ENCODE measurements around the gene NUBP2.
"Not testable (repeated sequence)": the region's sequence is repeated elsewhere in the genome, so short reads cannot be mapped to it uniquely, and the experiment has no call there.

NUBP2 gene

GRCh38 chr16:1794221-1794871 lies 11.6 kb downstream of the NUBP2 start:
- WGBS, 2 experiments (ENCODE audit: insufficient coverage in 2 of 2) = 80 to 90% methylated on average over 10 to 15 of the region's 18 CpGs
- Histone ChIP-seq H3K4me3 (ENCODE audit: extremely low read depth, insufficient read depth, low read length, poor library complexity, severe bottlenecking) (no peak overlapping the region), H3K27ac (ENCODE audit: low read depth, low read length, severe bottlenecking) (no peak overlapping the region), H3K4me1 (ENCODE audit: control insufficient read depth, insufficient read depth, low read length, poor library complexity, severe bottlenecking) (no peaks in the 10 kb centered on the region), H3K36me3 (ENCODE audit: control insufficient read depth, insufficient read depth, low read length) (peaks cover 8% of the 10 kb centered on the region), H3K9me3 (ENCODE audit: control insufficient read depth, low read length) (peaks cover 4% of the 10 kb centered on the region)

DNA sequence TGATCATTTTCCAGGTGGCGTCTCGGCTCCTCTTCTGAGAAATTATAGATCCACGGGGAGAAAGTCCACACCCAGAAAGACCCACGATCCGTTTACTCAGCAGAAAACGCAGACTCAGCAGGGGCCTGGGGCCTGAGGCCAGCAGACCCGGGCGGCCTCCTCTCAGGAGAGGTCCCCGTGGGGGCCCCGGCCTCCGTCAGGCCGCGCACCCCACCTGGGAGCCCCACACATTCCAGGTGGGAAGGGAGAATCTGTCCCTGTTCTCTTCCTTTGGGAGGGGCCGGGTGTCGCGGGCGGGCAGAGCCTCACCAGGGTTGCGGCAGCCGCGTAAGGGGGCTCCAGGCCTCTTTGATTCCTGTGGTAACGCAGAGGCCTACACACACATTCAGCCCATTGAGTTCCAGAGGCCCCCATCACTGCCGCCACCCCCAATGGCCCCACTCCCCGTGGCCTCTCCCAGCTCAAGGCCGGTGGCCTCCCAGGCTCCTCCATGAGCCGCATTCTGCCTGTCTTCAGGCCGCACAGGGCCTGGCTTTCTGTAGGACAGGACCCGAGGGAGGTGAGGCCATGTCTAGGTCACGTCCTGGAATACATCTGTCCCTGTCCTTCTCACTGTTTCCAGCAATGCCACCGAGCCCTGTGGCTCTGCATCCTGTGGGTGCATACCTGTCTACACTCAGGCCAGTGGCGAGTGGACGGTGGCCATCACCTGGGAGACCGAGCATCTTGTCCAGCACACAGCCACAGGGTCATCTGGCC lies 12.3 kb downstream of the NUBP2 start:
- 90 to 96% methylated on average over 25 to 28 of the region's 32 CpGs for WGBS, 2 experiments (ENCODE audit: insufficient coverage in 2 of 2)
- Histone ChIP-seq H3K4me3 (ENCODE audit: extremely low read depth, insufficient read depth, low read length, poor library complexity, severe bottlenecking) (no peak overlapping the region), H3K27ac (ENCODE audit: low read depth, low read length, severe bottlenecking) (no peak overlapping the region), H3K36me3 (ENCODE audit: control insufficient read depth, insufficient read depth, low read length) (peaks cover 2% of the 10 kb centered on the region), H3K4me1 (ENCODE audit: control insufficient read depth, insufficient read depth, low read length, poor library complexity, severe bottlenecking) (no peaks in the 10 kb centered on the region), H3K9me3 (ENCODE audit: control insufficient read depth, low read length) (peaks cover 4% of the 10 kb centered on the region)

DNA sequence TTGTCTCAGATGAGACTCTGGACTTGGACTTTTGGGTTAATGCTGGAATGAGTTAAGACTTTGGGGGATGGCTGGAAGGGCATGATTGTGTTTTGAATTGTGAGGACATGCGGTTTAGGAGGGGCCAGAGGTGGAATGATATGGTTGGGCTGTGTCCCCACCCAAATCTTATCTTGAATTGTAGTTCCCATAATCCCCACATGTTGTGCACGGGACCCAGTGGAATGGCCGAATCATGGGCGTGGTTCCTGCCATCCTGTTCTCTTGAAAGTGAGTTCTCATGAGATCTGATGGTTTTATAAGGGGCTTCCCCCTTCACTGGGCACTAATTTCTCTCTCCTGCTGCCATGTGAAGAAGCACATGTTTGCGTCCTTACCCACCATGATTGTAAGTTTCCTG lies 16.5 kb downstream of the NUBP2 start:
- H3K9me3 ChIP-seq (ENCODE audit: control insufficient read depth, low read length) = not testable (repeated sequence)
- WGBS, 2 experiments (ENCODE audit: insufficient coverage in 2 of 2) = 88% methylated on average over 1 of the region's 5 CpGs; no CpG with 5 or more reads in 1 of the 2 experiments

DNA sequence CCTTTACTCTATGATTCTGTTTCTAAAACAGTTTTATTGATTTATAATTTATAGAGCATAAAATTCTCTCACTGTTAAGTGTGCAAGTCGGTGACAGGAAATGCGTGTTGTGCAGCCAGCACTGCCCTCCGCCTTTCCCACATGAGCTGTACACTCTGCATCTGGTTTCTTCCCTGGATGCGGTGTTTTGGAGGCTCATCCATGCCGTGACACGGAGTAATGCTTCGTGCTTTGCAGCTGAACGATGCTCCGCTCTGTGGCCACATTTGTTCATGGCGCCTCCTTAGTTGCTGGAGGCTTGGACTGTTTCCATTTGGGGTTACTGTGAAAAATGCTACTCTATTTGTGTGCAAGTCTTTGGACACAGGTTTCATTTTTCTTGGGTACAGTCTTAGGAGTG lies 17.9 kb downstream of the NUBP2 start:
- WGBS, 2 experiments (ENCODE audit: insufficient coverage in 2 of 2) = 82% methylated on average over 10 of the region's 10 CpGs
- no peaks in the 10 kb centered on the region for H3K4me1 ChIP-seq (ENCODE audit: control insufficient read depth, insufficient read depth, low read length, poor library complexity, severe bottlenecking)
- H3K4me3 ChIP-seq (ENCODE audit: extremely low read depth, insufficient read depth, low read length, poor library complexity, severe bottlenecking) = no peak overlapping the region
- peaks cover 14% of the 10 kb centered on the region for H3K36me3 ChIP-seq (ENCODE audit: control insufficient read depth, insufficient read depth, low read length)
- no peak overlapping the region for H3K27ac ChIP-seq (ENCODE audit: low read depth, low read length, severe bottlenecking)
- H3K9me3 ChIP-seq (ENCODE audit: control insufficient read depth, low read length) = peaks cover 4% of the 10 kb centered on the region

More for the DNA sequence above, 16.5 kb downstream of the NUBP2 start:
- H3K4me3 ChIP-seq (ENCODE audit: extremely low read depth, insufficient read depth, low read length, poor library complexity, severe bottlenecking); H3K4me1 ChIP-seq (ENCODE audit: control insufficient read depth, insufficient read depth, low read length, poor library complexity, severe bottlenecking); H3K36me3 ChIP-seq (ENCODE audit: control insufficient read depth, insufficient read depth, low read length); H3K27ac ChIP-seq (ENCODE audit: low read depth, low read length, severe bottlenecking): not testable (repeated sequence)

DNA sequence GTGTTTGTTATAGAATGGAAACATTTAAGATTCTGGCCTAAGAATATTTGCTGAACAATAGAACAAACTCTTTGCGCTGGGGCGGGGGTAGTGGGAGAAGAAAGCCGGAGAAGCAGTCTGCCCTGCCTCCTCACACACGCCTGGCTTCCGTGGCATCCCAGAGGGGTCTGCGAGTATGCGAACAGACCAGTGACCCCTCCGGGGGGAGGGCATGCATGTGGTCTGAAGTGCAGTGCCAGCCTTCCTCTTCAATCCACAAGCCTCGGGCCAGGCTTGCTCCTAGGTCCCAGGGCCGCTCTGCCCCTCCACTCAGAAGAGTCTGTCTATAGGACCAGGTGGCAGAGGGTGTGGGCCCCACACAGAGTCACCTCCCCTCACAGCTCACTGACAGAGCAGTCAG lies 24.9 kb downstream of the NUBP2 start:
- H3K4me3 ChIP-seq (ENCODE audit: extremely low read depth, insufficient read depth, low read length, poor library complexity, severe bottlenecking) = no peak overlapping the region
- H3K4me1 ChIP-seq (ENCODE audit: control insufficient read depth, insufficient read depth, low read length, poor library complexity, severe bottlenecking) = no peaks in the 10 kb centered on the region
- no peaks in the 10 kb centered on the region for H3K9me3 ChIP-seq (ENCODE audit: control insufficient read depth, low read length)
- WGBS, 2 experiments (ENCODE audit: insufficient coverage in 2 of 2) = 81 to 83% methylated on average over 6 to 10 of the region's 10 CpGs
- H3K27ac ChIP-seq (ENCODE audit: low read depth, low read length, severe bottlenecking) = no peak overlapping the region
- H3K36me3 ChIP-seq (ENCODE audit: control insufficient read depth, insufficient read depth, low read length) = peaks cover 42% of the 10 kb centered on the region

- no peaks in the 10 kb centered on the region for H3K4me1 ChIP-seq (ENCODE audit: control insufficient read depth, insufficient read depth, low read length, poor library complexity, severe bottlenecking)
- WGBS, 2 experiments (ENCODE audit: insufficient coverage in 2 of 2) = 79% methylated on average over 14 to 17 of the region's 18 CpGs
- H3K9me3 ChIP-seq (ENCODE audit: control insufficient read depth, low read length) = no peaks in the 10 kb centered on the region
- H3K4me3 ChIP-seq (ENCODE audit: extremely low read depth, insufficient read depth, low read length, poor library complexity, severe bottlenecking) = no peak overlapping the region
- H3K27ac ChIP-seq (ENCODE audit: low read depth, low read length, severe bottlenecking) = no peak overlapping the region
- peaks cover 44% of the 10 kb centered on the region for H3K36me3 ChIP-seq (ENCODE audit: control insufficient read depth, insufficient read depth, low read length)
These were observed 25.9 kb downstream of the NUBP2 start for GRCh38 chr16:1808691-1809090.

DNA sequence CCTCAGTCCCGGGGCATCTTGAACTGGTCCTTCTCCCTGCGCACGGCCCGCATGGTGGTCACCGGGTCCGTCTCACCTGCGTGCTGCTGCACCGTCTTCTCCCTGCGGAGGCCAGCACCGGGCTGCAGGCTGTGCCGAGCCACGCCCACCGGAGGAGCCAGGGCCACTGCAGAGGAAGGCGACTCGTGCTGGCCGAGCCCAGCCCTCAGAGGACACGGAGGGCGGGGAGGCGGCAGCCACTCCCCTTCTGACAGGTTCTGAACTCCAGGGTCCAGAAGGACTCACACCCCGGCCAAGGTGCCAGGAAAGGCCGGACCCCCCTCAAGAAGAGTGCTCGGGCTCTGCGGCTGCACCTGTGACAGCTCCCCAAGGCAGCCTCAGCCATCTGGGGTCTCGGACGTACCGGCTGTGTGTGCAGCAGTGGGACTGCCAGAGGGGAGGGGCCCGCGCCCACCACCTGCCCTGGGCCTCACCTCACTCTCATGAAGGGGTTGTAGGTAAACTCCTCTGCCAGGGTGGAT lies 26.6 kb downstream of the NUBP2 start:
- peaks cover 48% of the 10 kb centered on the region for H3K36me3 ChIP-seq (ENCODE audit: control insufficient read depth, insufficient read depth, low read length)
- no peaks in the 10 kb centered on the region for H3K9me3 ChIP-seq (ENCODE audit: control insufficient read depth, low read length)
- no peak overlapping the region for H3K27ac ChIP-seq (ENCODE audit: low read depth, low read length, severe bottlenecking)
- 65 to 73% methylated on average over 16 to 27 of the region's 28 CpGs for WGBS, 2 experiments (ENCODE audit: insufficient coverage in 2 of 2)
- H3K4me3 ChIP-seq (ENCODE audit: extremely low read depth, insufficient read depth, low read length, poor library complexity, severe bottlenecking) = no peak overlapping the region
- no peaks in the 10 kb centered on the region for H3K4me1 ChIP-seq (ENCODE audit: control insufficient read depth, insufficient read depth, low read length, poor library complexity, severe bottlenecking)

GRCh38 chr16:1810106-1810505 lies 27.3 kb downstream of the NUBP2 start:
- no peak overlapping the region for H3K4me3 ChIP-seq (ENCODE audit: extremely low read depth, insufficient read depth, low read length, poor library complexity, severe bottlenecking)
- H3K27ac ChIP-seq (ENCODE audit: low read depth, low read length, severe bottlenecking) = no peak overlapping the region
- no peaks in the 10 kb centered on the region for H3K9me3 ChIP-seq (ENCODE audit: control insufficient read depth, low read length)
- H3K36me3 ChIP-seq (ENCODE audit: control insufficient read depth, insufficient read depth, low read length) = peaks cover 43% of the 10 kb centered on the region
- WGBS, 2 experiments (ENCODE audit: insufficient coverage in 2 of 2) = 95 to 98% methylated on average over 9 to 10 of the region's 16 CpGs
- no peaks in the 10 kb centered on the region for H3K4me1 ChIP-seq (ENCODE audit: control insufficient read depth, insufficient read depth, low read length, poor library complexity, severe bottlenecking)

GRCh38 chr16:1810536-1810935 lies 27.8 kb downstream of the NUBP2 start:
- Histone ChIP-seq H3K4me1 (ENCODE audit: control insufficient read depth, insufficient read depth, low read length, poor library complexity, severe bottlenecking) (no peaks in the 10 kb centered on the region), H3K36me3 (ENCODE audit: control insufficient read depth, insufficient read depth, low read length) (peaks cover 38% of the 10 kb centered on the region), H3K4me3 (ENCODE audit: extremely low read depth, insufficient read depth, low read length, poor library complexity, severe bottlenecking) (no peak overlapping the region), H3K27ac (ENCODE audit: low read depth, low read length, severe bottlenecking) (no peak overlapping the region), H3K9me3 (ENCODE audit: control insufficient read depth, low read length) (no peaks in the 10 kb centered on the region)
- 92 to 95% methylated on average over 11 to 13 of the region's 16 CpGs for WGBS, 2 experiments (ENCODE audit: insufficient coverage in 2 of 2)

- peaks cover 38% of the 10 kb centered on the region for H3K36me3 ChIP-seq (ENCODE audit: control insufficient read depth, insufficient read depth, low read length)
- no peaks in the 10 kb centered on the region for H3K9me3 ChIP-seq (ENCODE audit: control insufficient read depth, low read length)
- H3K4me3 ChIP-seq (ENCODE audit: extremely low read depth, insufficient read depth, low read length, poor library complexity, severe bottlenecking) = no peak overlapping the region
- H3K27ac ChIP-seq (ENCODE audit: low read depth, low read length, severe bottlenecking) = no peak overlapping the region
- no peaks in the 10 kb centered on the region for H3K4me1 ChIP-seq (ENCODE audit: control insufficient read depth, insufficient read depth, low read length, poor library complexity, severe bottlenecking)
- WGBS, 2 experiments (ENCODE audit: insufficient coverage in 2 of 2) = 47 to 54% methylated on average over 11 to 13 of the region's 17 CpGs
These were observed 30.0 kb downstream of the NUBP2 start for GRCh38 chr16:1812732-1813163.

DNA sequence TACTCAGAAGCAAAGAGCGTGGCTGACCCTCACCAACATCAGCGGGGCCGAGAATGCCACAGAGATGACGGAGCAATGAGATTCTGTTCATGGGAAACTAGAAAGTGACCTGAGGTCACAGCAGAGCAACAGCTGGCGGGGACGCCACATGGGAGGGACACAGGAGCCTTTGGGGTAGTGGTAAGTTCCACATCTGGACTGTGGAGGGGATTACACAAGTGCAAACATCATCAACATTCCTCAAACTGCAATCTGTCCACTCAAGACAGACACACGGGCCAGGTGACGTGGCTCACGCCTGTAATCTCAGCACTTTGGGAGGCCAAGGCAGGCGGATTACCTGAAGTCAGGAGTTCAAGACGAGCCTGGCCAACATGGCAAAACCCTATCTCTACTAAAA lies 32.7 kb downstream of the NUBP2 start:
- H3K4me3 ChIP-seq (ENCODE audit: extremely low read depth, insufficient read depth, low read length, poor library complexity, severe bottlenecking) = no peak overlapping the region
- no peaks in the 10 kb centered on the region for H3K9me3 ChIP-seq (ENCODE audit: control insufficient read depth, low read length)
- no peaks in the 10 kb centered on the region for H3K4me1 ChIP-seq (ENCODE audit: control insufficient read depth, insufficient read depth, low read length, poor library complexity, severe bottlenecking)
- 92 to 94% methylated on average over 6 to 11 of the region's 11 CpGs for WGBS, 2 experiments (ENCODE audit: insufficient coverage in 2 of 2)
- H3K36me3 ChIP-seq (ENCODE audit: control insufficient read depth, insufficient read depth, low read length) = peaks cover 34% of the 10 kb centered on the region
- H3K27ac ChIP-seq (ENCODE audit: low read depth, low read length, severe bottlenecking) = no peak overlapping the region

Measured in mesodermal cell (in vitro differentiated cells).